Mesenchymal stem cell (in vitro differentiated cells and primary cell): ENCODE measurements around the gene PRPF40B.

ENCODE experiments used
- DNase-seq: peaks from one replicate; pipeline ENCODE4 v3.0.0-alpha.2; 2013
- H2AFZ ChIP-seq: one replicate; pipeline ENCODE4 v1.6.1; 2013; ENCODE audit warnings: low read depth, mild to moderate bottlenecking, control low read depth, inconsistent platforms, low read length, moderate library complexity
- H2AK5ac ChIP-seq: 2 replicates; pipeline ENCODE4 v1.6.1; 2013; ENCODE audit warnings: low read length, moderate library complexity, mild to moderate bottlenecking, inconsistent platforms; ENCODE audit not compliant: severe bottlenecking
- H2BK120ac ChIP-seq: one replicate; pipeline ENCODE4 v1.6.1; 2013; ENCODE audit warnings: low read depth, mild to moderate bottlenecking, inconsistent platforms, low read length, moderate library complexity
- H2BK12ac ChIP-seq, 2 experiments: one replicate each; pipeline ENCODE4 v1.6.1; 2013; ENCODE audit warnings: inconsistent platforms in 2 of 2, low read length in 2 of 2, mild to moderate bottlenecking in 2 of 2, moderate library complexity in 2 of 2, control low read depth in 1 of 2
- H2BK15ac ChIP-seq: one replicate; pipeline ENCODE4 v1.6.1; 2013; ENCODE audit warnings: mild to moderate bottlenecking, low read depth, inconsistent platforms; ENCODE audit not compliant: poor library complexity, severe bottlenecking
- H2BK5ac ChIP-seq: 2 replicates; pipeline ENCODE4 v1.6.1; 2013; ENCODE audit warnings: low read depth, mild to moderate bottlenecking, low read length, control low read depth, inconsistent platforms; ENCODE audit not compliant: poor library complexity, severe bottlenecking
- H3K14ac ChIP-seq, 2 experiments: one replicate each; pipeline ENCODE4 v1.6.1; 2013; ENCODE audit warnings: inconsistent platforms in 2 of 2, low read length in 2 of 2, control low read depth in 1 of 2, mild to moderate bottlenecking in 1 of 2, moderate library complexity in 1 of 2
- H3K18ac ChIP-seq, 2 experiments: one replicate each; pipeline ENCODE4 v1.6.1; 2013; ENCODE audit warnings: inconsistent platforms in 2 of 2, low read length in 2 of 2, control low read depth in 1 of 2, low read depth in 1 of 2, mild to moderate bottlenecking in 1 of 2
- H3K23ac ChIP-seq, 2 experiments: one replicate each; pipeline ENCODE4 v1.6.1; 2013; ENCODE audit warnings: inconsistent platforms in 2 of 2, low read length in 2 of 2, mild to moderate bottlenecking in 2 of 2, moderate library complexity in 2 of 2, control low read depth in 1 of 2
- H3K27ac ChIP-seq: 2 replicates; pipeline ENCODE4 v1.5.1; 2013; ENCODE audit warnings: mild to moderate bottlenecking, moderate library complexity, low read length, control low read depth, inconsistent platforms; ENCODE audit not compliant: poor library complexity, severe bottlenecking
- H3K27me3 ChIP-seq, 2 experiments: 2 replicates each; pipeline versions ENCODE4 v1.6.1 to v1.7.0; 2013; ENCODE audit warnings: low read length in 2 of 2, mild to moderate bottlenecking in 2 of 2, moderate library complexity in 2 of 2, control low read depth in 1 of 2, inconsistent platforms in 1 of 2; ENCODE audit not compliant: control insufficient read depth in 1 of 2, insufficient read depth in 1 of 2
- H3K36me3 ChIP-seq, 2 experiments: 2 replicates each; pipeline versions ENCODE4 v1.6.1 to v1.7.0; 2013; ENCODE audit warnings: low read length in 2 of 2, control low read depth in 1 of 2, inconsistent platforms in 1 of 2, low read depth in 1 of 2, mild to moderate bottlenecking in 1 of 2; ENCODE audit not compliant: insufficient read depth in 2 of 2, control insufficient read depth in 1 of 2
- H3K4ac ChIP-seq, 2 experiments: one replicate each; pipeline ENCODE4 v1.6.1; 2013; ENCODE audit warnings: inconsistent platforms in 2 of 2, low read length in 2 of 2, mild to moderate bottlenecking in 2 of 2, moderate library complexity in 2 of 2, control low read depth in 1 of 2, low read depth in 1 of 2
- H3K4me1 ChIP-seq: 2 replicates; pipeline ENCODE4 v1.6.1; 2013; ENCODE audit warnings: low read depth, low read length, control low read depth; ENCODE audit not compliant: control insufficient read depth, insufficient read depth
- H3K4me2 ChIP-seq: 2 replicates; pipeline ENCODE4 v1.6.1; 2013; ENCODE audit warnings: low read length, mild to moderate bottlenecking, inconsistent platforms; ENCODE audit not compliant: poor library complexity, severe bottlenecking
- H3K4me3 ChIP-seq, 2 experiments: 2 replicates each; pipeline versions ENCODE4 v1.5.1 to v1.7.0; 2013; ENCODE audit warnings: low read length in 2 of 2, mild to moderate bottlenecking in 2 of 2, control low read depth in 1 of 2, low read depth in 1 of 2; ENCODE audit not compliant: insufficient read depth in 1 of 2
- H3K79me1 ChIP-seq: replicated peaks from 2 replicates; pipeline ENCODE4 v1.6.1; 2013; ENCODE audit warnings: mild to moderate bottlenecking, control low read depth, low read length, inconsistent platforms; ENCODE audit not compliant: poor library complexity, severe bottlenecking
- H3K9ac ChIP-seq: 2 replicates; pipeline ENCODE4 v1.7.0; 2013; ENCODE audit warnings: mild to moderate bottlenecking, low read length, moderate library complexity
- H3K9me3 ChIP-seq: 2 replicates; pipeline ENCODE4 v1.7.0; 2013; ENCODE audit warnings: mild to moderate bottlenecking, low read length; ENCODE audit not compliant: control insufficient read depth
- H4K8ac ChIP-seq: one replicate; pipeline ENCODE4 v1.6.1; 2013; ENCODE audit warnings: inconsistent platforms, mild to moderate bottlenecking, low read length, moderate library complexity
- H4K91ac ChIP-seq: one replicate; pipeline ENCODE4 v1.6.1; 2013; ENCODE audit warnings: mild to moderate bottlenecking, low read length, inconsistent platforms
- WGBS: methylation state at CpG from one replicate; pipeline ENCODE4 v1.1.7; 2013; ENCODE audit warnings: mixed read lengths; 5-methylcytosine and 5-hydroxymethylcytosine counted together

PRPF40B gene

DNA sequence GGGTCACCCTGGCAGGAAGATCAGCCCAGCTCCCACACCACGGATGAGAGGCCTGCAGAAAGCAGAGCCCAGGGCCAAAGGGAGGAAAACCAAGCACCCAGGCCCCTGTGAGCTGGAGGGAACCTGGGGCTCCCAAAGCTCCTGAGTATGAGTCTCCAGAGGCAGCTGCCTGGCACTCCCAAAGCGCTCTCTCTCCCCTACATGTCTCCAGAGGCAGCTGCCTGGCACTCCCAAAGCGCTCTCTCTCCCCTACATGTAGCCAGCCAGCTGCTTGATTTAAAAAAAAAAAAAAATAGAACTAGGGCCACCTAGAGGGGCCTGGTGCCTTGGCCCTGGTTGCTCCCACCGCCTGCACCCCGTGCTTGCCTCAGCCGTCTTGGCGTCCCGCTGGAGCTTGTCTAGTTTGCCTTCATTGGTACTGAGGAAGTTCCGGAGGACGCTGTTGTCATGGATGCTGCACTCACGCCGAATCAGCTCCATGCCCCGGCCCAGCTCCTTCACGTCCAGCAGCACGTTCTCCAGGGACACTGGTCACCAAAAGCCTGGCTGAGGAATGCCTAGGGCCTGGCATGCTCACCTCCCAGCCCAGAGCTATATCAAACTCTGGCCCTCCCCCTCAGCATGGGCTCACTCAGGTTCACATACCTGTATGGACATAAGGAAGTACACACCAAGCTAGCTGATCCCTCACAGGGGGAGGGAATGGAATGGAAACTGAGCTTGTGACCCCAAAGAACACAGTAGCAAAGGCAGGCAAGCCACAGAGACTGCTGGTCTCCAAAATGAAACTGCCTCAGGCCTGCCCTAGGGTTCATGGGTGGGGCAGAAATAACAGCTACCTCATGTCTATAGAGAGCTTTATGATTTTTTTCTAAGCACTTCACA is 24.7 kb downstream of the PRPF40B start:
- Histone ChIP-seq H3K4me1 (no peaks in the 10 kb centered on the region), H3K14ac (no peak overlapping the region), H3K4ac (no peak overlapping the region), H2BK12ac (no peak overlapping the region), H2AK5ac (no peak overlapping the region), H3K23ac (no peak overlapping the region), H4K8ac (no peak overlapping the region), H3K9ac (no peak overlapping the region), H2BK120ac (no peak overlapping the region), H4K91ac (no peak overlapping the region), H3K36me3 (peaks cover 85 to 91% of the 10 kb centered on the region in 2 experiments), H3K27ac (no peak overlapping the region), H3K9me3 (no peaks in the 10 kb centered on the region), H2BK5ac (no peak overlapping the region), H2AFZ (no peak overlapping the region), H2BK15ac (no peak overlapping the region), H3K4me2 (no peak overlapping the region), H3K79me1 (peaks cover 6% of the 10 kb centered on the region), H3K27me3 (no peaks in the 10 kb centered on the region), H3K4me3 (no peak overlapping the region), H3K18ac (no peak overlapping the region)
- DNase-seq = no peak
- 95% methylated on average over 15 of the region's 15 CpGs for WGBS

DNA sequence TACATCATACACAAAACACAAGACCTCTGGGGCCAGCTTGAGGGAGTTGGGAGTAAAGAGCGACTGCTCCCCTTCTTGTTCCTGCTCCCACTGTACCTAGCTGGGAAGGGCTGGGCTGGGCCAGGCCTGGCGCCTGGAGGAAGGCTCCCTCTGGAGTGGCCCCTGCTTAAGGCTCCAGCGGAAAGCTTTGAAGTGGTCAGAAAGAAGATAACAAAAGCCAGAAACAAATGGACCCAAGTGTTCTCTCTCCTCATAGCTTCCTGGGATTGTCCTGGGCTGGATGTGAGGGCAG is 25.3 kb downstream of the PRPF40B start:
- 87% methylated on average over 3 of the region's 3 CpGs for WGBS
- Histone ChIP-seq H2BK12ac (no peak overlapping the region), H4K91ac (no peak overlapping the region), H3K27me3 (no peaks in the 10 kb centered on the region), H3K14ac (no peak overlapping the region), H3K4ac (no peak overlapping the region), H2AK5ac (no peak overlapping the region), H3K4me3 (no peak overlapping the region), H3K79me1 (peaks cover 6% of the 10 kb centered on the region), H3K18ac (no peak overlapping the region), H2AFZ (no peak overlapping the region), H4K8ac (no peak overlapping the region), H2BK5ac (no peak overlapping the region), H3K9me3 (no peaks in the 10 kb centered on the region), H3K4me2 (no peak overlapping the region), H3K36me3 (peaks cover 85 to 94% of the 10 kb centered on the region in 2 experiments), H3K23ac (no peak overlapping the region), H3K9ac (no peak overlapping the region), H2BK120ac (no peak overlapping the region), H2BK15ac (no peak overlapping the region), H3K4me1 (no peaks in the 10 kb centered on the region), H3K27ac (no peak overlapping the region)
- DNase-seq = no peak

DNA sequence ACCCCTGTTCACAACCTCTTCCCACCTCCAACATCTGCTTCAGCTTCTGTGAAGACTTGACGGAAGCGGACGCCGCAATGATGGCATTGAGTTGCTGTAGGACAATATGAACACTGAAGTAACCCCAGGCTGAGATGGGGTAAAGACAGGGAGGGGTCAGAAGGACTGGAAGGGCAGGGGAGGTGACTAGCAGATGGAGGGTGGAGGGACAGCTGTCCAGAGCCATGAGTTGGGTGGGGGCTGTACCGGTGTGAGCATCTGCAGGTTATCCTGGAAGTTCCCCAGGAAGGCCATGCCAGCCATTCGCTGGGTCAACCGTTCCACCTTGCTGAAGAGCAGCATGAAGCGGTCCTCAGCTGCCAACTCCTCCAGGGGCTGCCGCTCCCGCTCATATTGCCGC is 26.1 kb downstream of the PRPF40B start:
- Histone ChIP-seq H2BK12ac (no peak overlapping the region), H3K79me1 (peaks cover 7% of the 10 kb centered on the region), H2AK5ac (no peak overlapping the region), H2BK15ac (no peak overlapping the region), H3K14ac (no peak overlapping the region), H4K8ac (no peak overlapping the region), H3K4me2 (no peak overlapping the region), H4K91ac (no peak overlapping the region), H2BK120ac (no peak overlapping the region), H2AFZ (no peak overlapping the region), H3K4ac (no peak overlapping the region), H3K23ac (no peak overlapping the region), H3K18ac (no peak overlapping the region), H3K4me3 (no peak overlapping the region), H2BK5ac (no peak overlapping the region), H3K27ac (no peak overlapping the region), H3K4me1 (no peaks in the 10 kb centered on the region), H3K9me3 (no peaks in the 10 kb centered on the region), H3K27me3 (no peaks in the 10 kb centered on the region), H3K9ac (no peak overlapping the region), H3K36me3 (peaks cover 85 to 92% of the 10 kb centered on the region in 2 experiments)
- no peak for DNase-seq
- WGBS = 99% methylated on average over 11 of the region's 11 CpGs

DNA sequence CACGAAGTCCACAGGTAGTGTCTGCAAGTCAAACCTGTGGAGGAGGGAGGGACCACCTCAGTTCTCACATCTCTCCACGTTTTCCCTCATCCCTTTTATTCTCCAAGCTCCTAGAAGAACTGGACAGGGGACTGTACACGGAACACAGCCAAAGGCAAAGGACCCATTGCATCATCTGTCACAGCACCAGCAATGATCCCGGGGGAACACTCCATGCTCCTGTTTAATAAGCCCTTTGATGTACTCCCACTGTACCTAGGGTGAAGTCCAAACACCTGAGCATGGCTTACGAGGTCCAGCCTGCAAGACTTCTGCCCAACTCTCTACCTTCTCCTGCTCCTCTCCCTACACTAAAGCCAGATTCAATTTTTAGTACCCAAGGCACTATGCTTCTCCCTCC is 26.5 kb downstream of the PRPF40B start:
- H2BK5ac ChIP-seq = no peak overlapping the region
- H3K9ac ChIP-seq = no peak overlapping the region
- no peak overlapping the region for H3K18ac ChIP-seq
- no peak overlapping the region for H2AK5ac ChIP-seq
- H3K4me2 ChIP-seq = no peak overlapping the region
- no peak overlapping the region for H3K23ac ChIP-seq
- peaks cover 7% of the 10 kb centered on the region for H3K79me1 ChIP-seq
- H3K36me3 ChIP-seq = peaks cover 89 to 93% of the 10 kb centered on the region in 2 experiments
- H2BK120ac ChIP-seq = no peak overlapping the region
- H3K27ac ChIP-seq = no peak overlapping the region
- H3K4ac ChIP-seq = no peak overlapping the region
- no peaks in the 10 kb centered on the region for H3K9me3 ChIP-seq
- H3K4me3 ChIP-seq = no peak overlapping the region
- DNase-seq = no peak
- H3K14ac ChIP-seq = no peak overlapping the region
- no peak overlapping the region for H2AFZ ChIP-seq
- H3K4me1 ChIP-seq = no peaks in the 10 kb centered on the region
- no peak overlapping the region for H2BK12ac ChIP-seq
- 91% methylated on average over 5 of the region's 5 CpGs for WGBS
- H2BK15ac ChIP-seq = no peak overlapping the region
- no peaks in the 10 kb centered on the region for H3K27me3 ChIP-seq
- no peak overlapping the region for H4K8ac ChIP-seq
- no peak overlapping the region for H4K91ac ChIP-seq
